ENCODE data around the gene NEMP1.

The NEMP1 gene

GRCh38 chr12:57046947-57047890, 31.4 kb downstream of the NEMP1 start:
- Histone ChIP-seq H3K4me3 (no peak overlapping the region), H3K36me3 (ENCODE audit: insufficient read depth, low read length) (no peaks in the 10 kb centered on the region), H3K9me3 (ENCODE audit: low read depth, low read length) (no peaks in the 10 kb centered on the region), H3K9ac (ENCODE audit: insufficient read length) (no peak overlapping the region), H3K27ac (no peak overlapping the region)
- DNase-seq (ENCODE audit: low read depth, low spot score) = no peak
- TF ChIP-seq EZH2 (IDR thresholded peaks at IDR 0.05) (no peak), POLR2AphosphoS5 (IDR thresholded peaks at IDR 0.05; ENCODE audit: borderline replicate concordance, low read depth, low read length) (no peak), FOXP2 (optimal IDR thresholded peaks at IDR 0.05; ENCODE audit: control extremely low read depth, extremely low read length, insufficient read depth) (no peak)

- TF ChIP-seq EZH2 (IDR thresholded peaks at IDR 0.05) (no peak), POLR2AphosphoS5 (IDR thresholded peaks at IDR 0.05; ENCODE audit: borderline replicate concordance, low read depth, low read length) (no peak), FOXP2 (optimal IDR thresholded peaks at IDR 0.05; ENCODE audit: control extremely low read depth, extremely low read length, insufficient read depth) (no peak)
- Histone ChIP-seq H3K9ac (ENCODE audit: insufficient read length) (no peak overlapping the region), H3K9me3 (ENCODE audit: low read depth, low read length) (no peaks in the 10 kb centered on the region), H3K36me3 (ENCODE audit: insufficient read depth, low read length) (no peaks in the 10 kb centered on the region), H3K4me3 (no peak overlapping the region), H3K27ac (no peak overlapping the region)
- no peak for DNase-seq (ENCODE audit: low read depth, low spot score)
Observed at GRCh38 chr12:57046086-57046791, 32.4 kb downstream of the NEMP1 start.

- H3K36me3 ChIP-seq (ENCODE audit: insufficient read depth, low read length) = no peaks in the 10 kb centered on the region
- TF ChIP-seq EZH2 (IDR thresholded peaks at IDR 0.05) (no peak), FOXP2 (optimal IDR thresholded peaks at IDR 0.05; ENCODE audit: control extremely low read depth, extremely low read length, insufficient read depth) (no peak), POLR2AphosphoS5 (IDR thresholded peaks at IDR 0.05; ENCODE audit: borderline replicate concordance, low read depth, low read length) (no peak)
- no peak for DNase-seq (ENCODE audit: low read depth, low spot score)
- H3K4me3 ChIP-seq = no peak overlapping the region
- H3K9ac ChIP-seq (ENCODE audit: insufficient read length) = no peak overlapping the region
- H3K27ac ChIP-seq = no peak overlapping the region
- H3K9me3 ChIP-seq (ENCODE audit: low read depth, low read length) = no peaks in the 10 kb centered on the region
Observed at GRCh38 chr12:57044889-57045288, 33.7 kb downstream of the NEMP1 start.

- Histone ChIP-seq H3K36me3 (ENCODE audit: insufficient read depth, low read length) (no peaks in the 10 kb centered on the region), H3K9ac (ENCODE audit: insufficient read length) (no peak overlapping the region), H3K4me3 (no peak overlapping the region), H3K9me3 (ENCODE audit: low read depth, low read length) (no peaks in the 10 kb centered on the region), H3K27ac (no peak overlapping the region)
- DNase-seq (ENCODE audit: low read depth, low spot score) = no peak
- TF ChIP-seq POLR2AphosphoS5 (IDR thresholded peaks at IDR 0.05; ENCODE audit: borderline replicate concordance, low read depth, low read length) = no peak
- TF ChIP-seq FOXP2 (optimal IDR thresholded peaks at IDR 0.05; ENCODE audit: control extremely low read depth, extremely low read length, insufficient read depth) = no peak
- TF ChIP-seq EZH2 (IDR thresholded peaks at IDR 0.05) = no peak
Observed at GRCh38 chr12:57044468-57044867, 34.1 kb downstream of the NEMP1 start.

GRCh38 chr12:57042695-57043094, 35.9 kb downstream of the NEMP1 start:
- DNase-seq (ENCODE audit: low read depth, low spot score) = no peak
- Histone ChIP-seq H3K9ac (ENCODE audit: insufficient read length) (no peak overlapping the region), H3K9me3 (ENCODE audit: low read depth, low read length) (no peaks in the 10 kb centered on the region), H3K27ac (no peak overlapping the region), H3K4me3 (no peak overlapping the region), H3K36me3 (ENCODE audit: insufficient read depth, low read length) (no peaks in the 10 kb centered on the region)
- no peak for TF ChIP-seq POLR2AphosphoS5 (IDR thresholded peaks at IDR 0.05; ENCODE audit: borderline replicate concordance, low read depth, low read length)
- no peak for TF ChIP-seq EZH2 (IDR thresholded peaks at IDR 0.05)
- TF ChIP-seq FOXP2 (optimal IDR thresholded peaks at IDR 0.05; ENCODE audit: control extremely low read depth, extremely low read length, insufficient read depth) = no peak

GRCh38 chr12:57040750-57041149, 37.8 kb downstream of the NEMP1 start:
- no peak overlapping the region for H3K27ac ChIP-seq
- H3K9me3 ChIP-seq (ENCODE audit: low read depth, low read length) = no peaks in the 10 kb centered on the region
- H3K36me3 ChIP-seq (ENCODE audit: insufficient read depth, low read length) = no peaks in the 10 kb centered on the region
- no peak overlapping the region for H3K4me3 ChIP-seq
- TF ChIP-seq POLR2AphosphoS5 (IDR thresholded peaks at IDR 0.05; ENCODE audit: borderline replicate concordance, low read depth, low read length) (no peak), FOXP2 (optimal IDR thresholded peaks at IDR 0.05; ENCODE audit: control extremely low read depth, extremely low read length, insufficient read depth) (no peak), EZH2 (IDR thresholded peaks at IDR 0.05) (no peak)
- no peak for DNase-seq (ENCODE audit: low read depth, low spot score)
- H3K9ac ChIP-seq (ENCODE audit: insufficient read length) = no peak overlapping the region

- no peak overlapping the region for H3K27ac ChIP-seq
- H3K9me3 ChIP-seq (ENCODE audit: low read depth, low read length) = no peaks in the 10 kb centered on the region
- no peak for TF ChIP-seq EZH2 (IDR thresholded peaks at IDR 0.05)
- no peak for TF ChIP-seq POLR2AphosphoS5 (IDR thresholded peaks at IDR 0.05; ENCODE audit: borderline replicate concordance, low read depth, low read length)
- TF ChIP-seq FOXP2 (optimal IDR thresholded peaks at IDR 0.05; ENCODE audit: control extremely low read depth, extremely low read length, insufficient read depth) = no peak
- no peak overlapping the region for H3K9ac ChIP-seq (ENCODE audit: insufficient read length)
- no peaks in the 10 kb centered on the region for H3K36me3 ChIP-seq (ENCODE audit: insufficient read depth, low read length)
- H3K4me3 ChIP-seq = no peak overlapping the region
- DNase-seq (ENCODE audit: low read depth, low spot score) = no peak
Observed at GRCh38 chr12:57040211-57040610, 38.4 kb downstream of the NEMP1 start.

- no peaks in the 10 kb centered on the region for H3K36me3 ChIP-seq (ENCODE audit: insufficient read depth, low read length)
- H3K27ac ChIP-seq = no peak overlapping the region
- H3K9me3 ChIP-seq (ENCODE audit: low read depth, low read length) = no peaks in the 10 kb centered on the region
- TF ChIP-seq FOXP2 (optimal IDR thresholded peaks at IDR 0.05; ENCODE audit: control extremely low read depth, extremely low read length, insufficient read depth) (no peak), POLR2AphosphoS5 (IDR thresholded peaks at IDR 0.05; ENCODE audit: borderline replicate concordance, low read depth, low read length) (no peak), EZH2 (IDR thresholded peaks at IDR 0.05) (no peak)
- no peak overlapping the region for H3K9ac ChIP-seq (ENCODE audit: insufficient read length)
- H3K4me3 ChIP-seq = no peak overlapping the region
- DNase-seq (ENCODE audit: low read depth, low spot score) = no peak
Observed at GRCh38 chr12:57039016-57039798, 39.4 kb downstream of the NEMP1 start.
